OCI-LY7 (cell line): ENCODE measurements around the gene LAMTOR4. TPM values are rescaled to one million over a fixed set of nuclear protein-coding genes. Genes with fewer than 3 reads are reported as not detected.

ENCODE experiments used
- BruUV-seq: library from RNA; stranded (reverse); fragments of 400-500 nt; replicated peaks from 2 replicates; lab custom pipeline; 2021; lab: Mats Ljungman, UMichigan
- CTCF ChIA-PET: fragments of 300-600 bp; sonication (Branson Sonifier 250); formaldehyde crosslinking; loops from one replicate; lab custom pipeline; 2022; ENCODE audit warnings: antibody characterized with exemption; ENCODE audit not compliant: unreplicated experiment; lab: Charles Lee
- POLR2A ChIA-PET: fragments of 300-600 bp; sonication (Branson Sonifier 250); formaldehyde crosslinking; loops from one replicate; lab custom pipeline; 2022; ENCODE audit warnings: antibody characterized with exemption; lab: Charles Lee
- DNase-seq: peaks from one replicate; pipeline ENCODE4 v3.0.0-alpha.2; 2015; ENCODE audit warnings: low spot score
- H2AFZ ChIP-seq: fragments of 200-600 bp; sonication (generic), shearing (Covaris generic); 2 replicates; pipeline ENCODE4 v1.6.1; 2014; ENCODE audit warnings: mild to moderate bottlenecking, antibody characterized with exemption, low read length, moderate library complexity
- H3K27ac ChIP-seq: fragments of 200-600 bp; sonication (generic); 2 replicates; pipeline ENCODE4 v1.5.1; 2014; ENCODE audit warnings: mixed run types, low read depth, mild to moderate bottlenecking, moderate library complexity, low read length, inconsistent platforms; ENCODE audit not compliant: poor library complexity, severe bottlenecking
- H3K36me3 ChIP-seq: fragments of 200-600 bp; sonication (generic); 2 replicates; pipeline ENCODE4 v1.6.1; 2014; ENCODE audit warnings: mild to moderate bottlenecking, antibody characterized with exemption, low read length, moderate library complexity, mixed read lengths; ENCODE audit not compliant: insufficient read depth
- H3K4me1 ChIP-seq: fragments of 200-600 bp; sonication (generic); 2 replicates; pipeline ENCODE4 v1.5.1; 2014; ENCODE audit warnings: mild to moderate bottlenecking, low read length; ENCODE audit not compliant: insufficient read depth, poor library complexity, severe bottlenecking
- H3K4me2 ChIP-seq: fragments of 200-600 bp; sonication (generic); 2 replicates; pipeline ENCODE4 v1.6.1; 2014; ENCODE audit warnings: mild to moderate bottlenecking, low read length
- H3K4me3 ChIP-seq: fragments of 200-600 bp; sonication (generic); 2 replicates; pipeline ENCODE4 v1.5.1; 2014; ENCODE audit warnings: mild to moderate bottlenecking, low read depth, low read length; ENCODE audit not compliant: poor library complexity, severe bottlenecking
- H3K79me2 ChIP-seq: fragments of 200-600 bp; sonication (generic); 2 replicates; pipeline ENCODE4 v1.6.1; 2016; ENCODE audit warnings: low read depth, mild to moderate bottlenecking, low read length, moderate library complexity, mixed read lengths; ENCODE audit not compliant: insufficient read depth
- H3K9me2 ChIP-seq: fragments of 200-600 bp; sonication (generic); 2 replicates; pipeline ENCODE4 v1.6.1; 2016; ENCODE audit warnings: mild to moderate bottlenecking, low read length, mixed read lengths; ENCODE audit not compliant: insufficient read depth
- H3K9me3 ChIP-seq: fragments of 200-600 bp; sonication (generic); 2 replicates; pipeline ENCODE4 v1.6.1; 2014; ENCODE audit warnings: mild to moderate bottlenecking, mixed run types, low read length, mixed read lengths
- H4K20me1 ChIP-seq: fragments of 200-600 bp; sonication (generic); 2 replicates; pipeline ENCODE4 v1.6.1; 2014; ENCODE audit warnings: mild to moderate bottlenecking, antibody characterized with exemption, low read length, moderate library complexity, mixed read lengths; ENCODE audit not compliant: insufficient read depth
- CTCF ChIP-seq: fragments of 200-600 bp; sonication (generic); conservative IDR thresholded peaks from 2 replicates; pipeline ENCODE4 v1.5.1; 2014; ENCODE audit warnings: mild to moderate bottlenecking, antibody characterized with exemption, low read length, moderate library complexity, mixed read lengths
- EZH2phosphoT487 ChIP-seq: fragments of 200-600 bp; sonication (generic); IDR thresholded peaks from 2 replicates; pipeline ENCODE4 v1.6.1; 2018; ENCODE audit warnings: low read depth, borderline replicate concordance, mild to moderate bottlenecking, mixed run types, antibody characterized with exemption, low read length, moderate library complexity, mixed read lengths
- intact Hi-C: fragments of 100-400 bp; cut with micrococcal nuclease; formaldehyde crosslinking; loops from one replicate; pipeline ENCODE4 v1.10.0; 2022; ENCODE audit not compliant: unreplicated experiment
- total RNA-seq, 2 experiments: library from RNA; depleted of rRNA in 1 of 2; stranded (reverse); fragments of >200 nt in 1 of 2; shearing (Covaris generic) in 1 of 2; gene quantifications; 2 replicates each; pipeline ENCODE4 v1.2.3, GENCODE V29; 2014 to 2022

The LAMTOR4 gene
- total RNA-seq, 2 experiments from 2014 or later: 237 to 243 TPM

- H3K4me3 ChIP-seq: peak overlapping the region; percentile 90
- ChIA-PET CTCF (interaction anchor here (0.6 kb wide), 1 partner anchor 32 kb away, joined by 4 read pairs; no protein-coding TSS in a partner anchor), POLR2A (interaction anchor here (0.6 to 2.5 kb wide), 6 partner anchors 11 to 42 kb away, joined by 4 to 22 read pairs (median 8); partner anchors contain the start of genes COPS6 and MBLAC1)
- peak overlapping the region; percentile 79 for H3K4me2 ChIP-seq
- peaks cover 33% of the 10 kb centered on the region for H4K20me1 ChIP-seq
- peaks cover 58% of the 10 kb centered on the region for H3K36me3 ChIP-seq
- H2AFZ ChIP-seq: no peak overlapping the region
- no peaks in the 10 kb centered on the region for H3K9me2 ChIP-seq
- peak overlapping the region; percentile 92 for H3K27ac ChIP-seq
- peaks cover 25% of the 10 kb centered on the region for H3K4me1 ChIP-seq
- BruUV-seq: no TSS peak
- DNase-seq: peak; percentile 94
- H3K9me3 ChIP-seq: no peaks in the 10 kb centered on the region
- peaks cover 51% of the 10 kb centered on the region for H3K79me2 ChIP-seq
- TF ChIP-seq EZH2phosphoT487: no peak
- no peak for TF ChIP-seq CTCF
- intact Hi-C loops: loop anchor here (1.0 to 2.0 kb wide), 2 partner anchors 19 to 26 kb away; partner anchors contain the start of genes CNPY4, MBLAC1 and TAF6
These were observed 48.2 kb upstream of the LAMTOR4 start for GRCh38 chr7:100100420-100101015.

GRCh38 chr7:100101016-100101862 is 47.5 kb upstream of the LAMTOR4 start, which contains the start of the genes AP4M1 and MCM7:
Gene AP4M1 (plus strand): TSS chr7:100101643. CDS start chr7:100101715, 72 bp downstream.
Gene MCM7 (minus strand): TSS chr7:100101397. CDS start chr7:100101294, 103 bp downstream.
- peaks cover 51% of the 10 kb centered on the region for H3K79me2 ChIP-seq
- ChIA-PET POLR2A (interaction anchor here (0.6 to 2.8 kb wide), 13 partner anchors 11 to 344 kb away, joined by 3 to 22 read pairs (median 6); partner anchors contain the start of genes COPS6 and MBLAC1), CTCF (interaction anchor here (0.6 to 1.7 kb wide), 5 partner anchors 19 to 244 kb away, joined by 3 to 5 read pairs (median 4); no protein-coding TSS in a partner anchor)
- intact Hi-C loops: loop anchor here (1.0 to 2.0 kb wide), 2 partner anchors 18 to 26 kb away; partner anchors contain the start of genes CNPY4, MBLAC1 and TAF6
- no peaks in the 10 kb centered on the region for H3K9me2 ChIP-seq
- TF ChIP-seq EZH2phosphoT487 (no peak), CTCF (no peak)
- peak within 1 kb of the TSS; percentile 90 for H3K4me3 ChIP-seq
- DNase-seq: peak; percentile 99
- peaks cover 33% of the 10 kb centered on the region for H4K20me1 ChIP-seq
- H3K9me3 ChIP-seq: no peaks in the 10 kb centered on the region
- H3K27ac ChIP-seq: peak within 1 kb of the TSS; percentile 92
- peaks cover 25% of the 10 kb centered on the region for H3K4me1 ChIP-seq
- peak within 1 kb of the TSS; percentile 44; the same call in 1 of the 2 replicates for H2AFZ ChIP-seq
- H3K36me3 ChIP-seq: peaks cover 56% of the 10 kb centered on the region
- peak within 1 kb of the TSS; percentile 96 for H3K4me2 ChIP-seq
- no TSS peak for BruUV-seq
